DMS53 treated with DMSO at 0.1 percent for 48 hours (cell line): ENCODE results near the gene POLD1.
"Not testable (repeated sequence)": the region's sequence is repeated elsewhere in the genome, so short reads cannot be mapped to it uniquely, and the experiment has no call there.

Experiments used
- DNase-seq: peaks from one replicate; lab custom pipeline; 2025; ENCODE audit not compliant: unreplicated experiment; lab: John Stamatoyannopoulos, UW

The POLD1 gene

GRCh38 chr19:50383852-50384684, at the start of gene POLD1:
TSS of gene POLD1 (plus strand) at chr19:50384347. CDS start at chr19:50398852, 14,505 bp downstream.
- DNase-seq, result peak; percentile 85

GRCh38 chr19:50334741-50335421, 49.3 kb upstream of the POLD1 start:
- DNase-seq, result no peak

DNA sequence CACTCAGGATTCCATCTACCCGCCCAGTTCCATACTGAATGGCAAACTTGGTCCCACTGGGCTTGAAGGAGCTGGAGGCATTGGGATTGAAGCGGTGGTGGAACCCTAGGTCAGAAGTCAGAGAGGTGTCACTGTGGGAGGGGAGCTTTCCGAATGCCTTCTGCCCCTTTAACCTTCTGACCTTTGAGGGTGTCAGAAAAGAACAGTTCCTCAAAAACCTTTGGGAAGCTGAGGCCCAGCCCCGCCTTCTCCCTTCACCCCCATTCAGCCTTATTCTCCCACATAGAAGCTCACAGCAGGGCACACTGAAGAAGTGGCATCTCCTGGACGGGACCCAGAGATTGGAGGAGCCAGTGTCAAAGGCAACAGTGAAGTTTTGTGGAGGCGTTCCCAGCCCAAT, 47.1 kb upstream of the POLD1 start:
- DNase-seq, result not testable (repeated sequence)

- DNase-seq, result no peak
Measured at GRCh38 chr19:50340331-50340730, 43.8 kb upstream of the POLD1 start.

- no peak for DNase-seq
Measured at GRCh38 chr19:50341091-50341564, 43.0 kb upstream of the POLD1 start.

DNA sequence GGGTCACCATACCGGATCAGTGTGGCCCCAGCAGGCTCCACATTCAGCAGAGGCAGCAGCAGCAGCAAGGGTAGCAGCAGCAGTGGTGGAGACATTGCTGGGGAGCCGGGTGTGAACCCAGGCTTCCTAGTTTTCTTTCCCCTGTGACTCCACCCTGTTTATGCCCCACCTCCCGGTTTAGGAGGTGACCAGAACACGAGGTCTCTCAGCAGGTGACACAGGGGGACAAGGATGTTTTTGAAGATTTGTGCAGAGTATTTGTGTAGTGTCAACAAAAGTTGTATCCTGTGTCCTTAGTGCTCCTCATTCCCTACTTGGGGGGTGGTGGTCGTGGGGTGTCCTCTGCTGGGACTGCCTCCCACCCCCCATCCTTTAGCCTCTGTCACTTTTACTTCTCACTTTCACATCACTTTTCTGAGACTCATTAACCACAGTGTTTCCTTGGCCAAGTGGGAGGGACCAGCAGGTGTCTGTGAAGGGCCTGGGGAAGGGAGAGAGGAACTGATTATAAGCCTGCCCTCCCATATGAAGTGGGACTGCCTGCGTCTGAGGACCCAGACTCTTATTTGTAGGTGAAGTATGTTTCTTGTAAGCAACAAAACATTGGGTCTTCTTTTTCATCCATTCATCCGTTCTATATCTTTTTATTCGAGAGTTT, 39.4 kb upstream of the POLD1 start:
- no peak for DNase-seq

GRCh38 chr19:50347089-50347581, 37.0 kb upstream of the POLD1 start:
- DNase-seq, result not testable (repeated sequence)

GRCh38 chr19:50349277-50350057, 34.7 kb upstream of the POLD1 start:
- DNase-seq, result no peak

DNA sequence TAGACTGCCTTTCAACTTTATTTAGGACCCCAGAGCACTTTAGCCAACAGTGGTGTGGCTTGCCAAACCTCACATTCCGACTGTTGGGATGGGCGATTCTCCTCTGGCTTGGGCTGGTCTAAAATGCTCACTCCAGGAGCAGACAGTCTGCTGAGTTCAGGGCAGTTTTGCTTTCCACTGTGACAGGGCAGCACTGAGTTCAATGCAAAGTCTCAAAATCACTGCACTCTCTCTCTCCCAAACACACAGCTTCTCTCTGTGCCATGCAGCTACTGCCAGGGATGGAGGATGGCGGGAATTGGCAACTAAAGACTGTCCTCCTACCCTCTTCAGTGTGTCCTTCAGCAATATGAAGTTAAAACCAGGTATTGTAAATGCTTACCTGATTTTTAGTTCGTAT, 31.9 kb upstream of the POLD1 start:
- DNase-seq, result no peak

- not testable (repeated sequence) for DNase-seq
Measured at GRCh38 chr19:50353487-50353880, 30.7 kb upstream of the POLD1 start.

GRCh38 chr19:50356691-50357177, 27.4 kb upstream of the POLD1 start:
- no peak for DNase-seq

DNA sequence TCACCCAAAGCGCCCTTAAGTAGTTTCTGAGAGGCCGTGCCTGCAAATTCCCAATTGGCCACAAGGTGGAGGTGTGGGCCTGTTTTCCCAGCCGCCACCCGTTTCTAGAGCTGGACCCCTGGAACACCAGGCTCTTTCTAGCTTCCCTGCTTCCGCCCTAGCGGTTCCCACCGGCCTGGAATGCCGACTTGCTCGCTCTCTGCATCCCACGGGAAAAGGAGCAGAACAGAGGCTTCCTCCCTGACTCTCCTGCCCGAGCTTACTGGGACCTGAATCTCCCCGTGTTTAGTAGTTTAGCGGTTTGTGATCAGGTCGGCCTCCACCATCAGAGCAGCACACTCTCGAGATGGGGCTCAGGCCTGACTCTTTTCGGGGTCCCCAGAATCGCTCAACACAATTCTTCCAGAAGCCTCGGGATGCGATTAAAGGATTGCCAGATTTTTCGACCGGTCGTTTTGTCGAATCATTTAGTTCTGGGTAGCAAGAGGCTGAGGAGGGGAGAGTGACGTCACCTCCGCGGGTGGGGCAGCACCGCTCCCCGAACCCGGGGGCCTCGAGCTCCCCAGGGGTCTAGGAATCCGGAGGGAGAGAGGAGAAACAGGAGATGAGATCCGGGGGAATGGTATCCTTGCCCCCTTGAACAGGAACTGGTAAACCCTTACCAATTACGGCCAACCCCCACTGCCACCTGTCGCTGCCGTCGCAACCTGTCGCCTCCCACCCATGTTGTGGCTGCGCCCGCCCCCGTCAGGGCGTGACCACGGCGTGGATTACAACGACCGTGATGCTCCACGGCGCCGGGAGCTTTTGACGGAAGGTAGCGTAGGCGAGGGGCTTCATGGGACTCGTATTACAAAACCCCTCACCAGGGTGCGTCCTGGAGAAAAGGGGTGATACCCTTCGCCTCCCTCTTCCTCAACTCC, 26.7 kb upstream of the POLD1 start:
- peak; percentile 48 for DNase-seq

GRCh38 chr19:50358483-50359327, 25.4 kb upstream of the POLD1 start:
- no peak for DNase-seq

- no peak for DNase-seq
Measured at GRCh38 chr19:50359328-50359818, 24.8 kb upstream of the POLD1 start.

DNA sequence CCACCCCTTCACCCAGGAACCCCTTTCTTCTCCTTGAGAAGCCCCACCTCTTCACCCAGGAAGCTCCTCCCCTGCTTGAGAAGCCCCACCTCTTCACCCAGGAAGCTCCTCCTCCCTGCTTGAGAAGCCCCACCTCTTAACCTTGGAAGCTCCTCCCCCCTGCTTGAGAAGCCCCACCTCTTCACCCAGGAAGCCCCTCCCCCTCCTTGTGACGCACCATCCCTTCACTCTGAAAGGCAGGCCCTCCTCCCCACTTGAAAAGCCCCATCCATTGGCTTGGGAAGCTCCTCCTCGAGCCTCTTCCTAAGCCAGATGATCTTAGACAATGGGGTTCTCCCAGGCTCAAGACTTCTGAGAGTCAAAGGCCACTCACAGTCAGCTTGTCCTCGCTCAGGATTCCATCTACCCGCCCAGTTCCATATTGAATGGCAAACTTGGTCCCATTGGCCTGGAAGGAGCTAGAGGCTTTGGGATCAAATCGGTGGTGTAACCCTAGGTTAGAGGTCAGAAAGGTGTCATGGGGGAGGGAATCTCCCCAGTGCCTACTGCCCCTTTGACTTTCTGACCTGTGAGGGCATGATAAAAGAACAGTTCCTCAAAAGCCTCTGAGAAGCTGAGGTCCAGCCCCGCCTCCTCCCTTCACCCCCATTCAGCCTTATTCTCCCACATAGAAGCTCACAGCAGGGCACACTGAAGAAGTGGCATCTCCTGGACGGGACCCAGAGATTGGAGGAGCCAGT, 22.7 kb upstream of the POLD1 start:
- no peak for DNase-seq

GRCh38 chr19:50362030-50362412, 22.1 kb upstream of the POLD1 start:
- no peak for DNase-seq

DNA sequence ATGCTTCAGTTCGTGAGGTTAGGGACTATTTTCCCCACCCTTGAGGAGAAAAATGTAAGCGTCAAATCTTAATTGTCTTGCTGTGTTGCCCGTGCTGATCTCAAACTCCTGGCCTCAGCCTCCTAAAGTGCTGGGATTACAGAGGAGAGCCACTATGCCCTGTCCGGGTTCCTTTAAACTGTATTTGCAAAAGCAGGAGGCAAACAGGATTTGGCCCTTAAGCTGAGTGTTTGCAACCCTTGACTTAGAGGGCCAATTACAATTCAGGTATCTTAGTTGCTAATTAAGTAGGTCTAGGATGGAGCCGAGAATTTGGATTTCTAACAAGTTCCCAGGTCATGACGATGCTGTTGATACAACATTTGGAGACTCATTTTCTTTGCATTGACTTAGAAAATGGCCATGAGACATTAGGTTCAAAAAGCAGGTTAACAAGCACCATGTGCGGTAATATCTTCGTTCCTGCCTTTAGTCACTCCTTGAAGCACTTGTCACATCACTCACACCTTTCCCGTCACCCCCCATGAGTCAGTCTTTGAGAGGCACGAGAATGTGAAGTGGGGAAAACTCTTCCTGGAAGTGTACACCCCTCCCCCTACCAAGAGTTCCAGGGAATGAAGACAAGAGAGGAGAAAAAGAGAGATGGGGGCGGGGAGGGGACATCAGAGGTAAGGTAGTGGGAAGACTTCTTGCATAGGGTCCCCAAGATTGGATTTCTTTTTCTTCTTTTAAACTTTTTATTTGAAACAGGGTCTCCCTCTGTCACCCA, 21.3 kb upstream of the POLD1 start:
- no peak for DNase-seq
